ENCODE measurements around the gene ALDH3A1. TPM values are rescaled to one million over a fixed set of nuclear protein-coding genes. Genes with fewer than 3 reads are reported as not detected.

ALDH3A1 gene
- total and polyA plus RNA-seq, 2 donors (not counting 3 experiments of a cell fraction or from before 2014, with no cell fraction given), result 0.11 to 1.2 TPM

- H3K36me3 ChIP-seq (ENCODE audit: control insufficient read depth in 2 of 2, extremely low read depth in 1 of 2, insufficient read depth in 2 of 2, low read length in 2 of 2), result no peaks in the 10 kb centered on the region
- H3K27ac ChIP-seq (ENCODE audit: insufficient read depth, low read depth, low read length), result no peak overlapping the region
- no peak overlapping the region for H3K4me3 ChIP-seq (replicated peaks in 1 of 3; ENCODE audit: insufficient read depth in 1 of 3, low read depth in 1 of 3, low read length in 3 of 3)
- POLR2A ChIA-PET, result no interaction called here
- H3K4me1 ChIP-seq (ENCODE audit: control insufficient read depth, extremely low read depth, insufficient read depth, low read length), result no peaks in the 10 kb centered on the region
- no peak for TF ChIP-seq MAX (IDR thresholded peaks at IDR 0.05; ENCODE audit: insufficient read depth, insufficient read length)
- no peaks in the 10 kb centered on the region for H4K20me1 ChIP-seq (replicated peaks; ENCODE audit: control insufficient read depth, extremely low read depth, insufficient read depth, low read length)
- BruUV-seq (replicated peaks), result no TSS peak
- no peaks in the 10 kb centered on the region for H3K79me2 ChIP-seq (ENCODE audit: control insufficient read depth, insufficient read depth, low read length)
- no peak overlapping the region for H3K4me2 ChIP-seq (ENCODE audit: insufficient read depth, low read length)
- H3K9me3 ChIP-seq (replicated peaks; ENCODE audit: control insufficient read depth, insufficient read depth, low read length), result no peaks in the 10 kb centered on the region
- dilution Hi-C loops (cut with MboI; ENCODE audit: extremely low pct_ligation_motif_present, low sequenced_read_pairs) (no loop called here), intact Hi-C loops (cut with micrococcal nuclease) (no loop called here)
- CTCF ChIA-PET, result interaction anchor here (3.8 kb wide), 1 partner anchor 9 kb away, joined by 11 read pairs; no protein-coding TSS in a partner anchor
- H3K9ac ChIP-seq (replicated peaks; ENCODE audit: extremely low read depth, insufficient read depth, low read length), result no peak overlapping the region
- no peaks in the 10 kb centered on the region for H3K27me3 ChIP-seq (ENCODE audit: control insufficient read depth in 2 of 2, insufficient read depth in 2 of 2, low read length in 2 of 2)
- no peaks in the 10 kb centered on the region for H3K9me1 ChIP-seq (replicated peaks; ENCODE audit: control insufficient read depth, extremely low read depth, insufficient read depth, low read length)
- H2AFZ ChIP-seq (ENCODE audit: low read depth, low read length), result no peak overlapping the region
- no peak for FAIRE-seq
- no peak for DNase-seq (ENCODE audit: low read depth, low spot score)
Measured at GRCh38 chr17:19736071-19736470, 12.0 kb downstream of the ALDH3A1 start.

GRCh38 chr17:19733953-19734526, 14.1 kb downstream of the ALDH3A1 start:
- CTCF ChIA-PET, result interaction anchor here (1.3 to 3.8 kb wide), 2 partner anchors 11 to 28 kb away, joined by 6 to 11 read pairs; no protein-coding TSS in a partner anchor

More at GRCh38 chr17:19733953-19734526, 14.1 kb downstream of the ALDH3A1 start:
- Histone ChIP-seq H3K4me3 (replicated peaks in 1 of 3; ENCODE audit: insufficient read depth in 1 of 3, low read depth in 1 of 3, low read length in 3 of 3) (no peak overlapping the region), H3K9ac (replicated peaks; ENCODE audit: extremely low read depth, insufficient read depth, low read length) (no peak overlapping the region), H3K4me2 (ENCODE audit: insufficient read depth, low read length) (no peak overlapping the region), H3K9me3 (replicated peaks; ENCODE audit: control insufficient read depth, insufficient read depth, low read length) (no peaks in the 10 kb centered on the region), H3K79me2 (ENCODE audit: control insufficient read depth, insufficient read depth, low read length) (no peaks in the 10 kb centered on the region), H4K20me1 (replicated peaks; ENCODE audit: control insufficient read depth, extremely low read depth, insufficient read depth, low read length) (no peaks in the 10 kb centered on the region), H2AFZ (ENCODE audit: low read depth, low read length) (no peak overlapping the region), H3K27ac (ENCODE audit: insufficient read depth, low read depth, low read length) (no peak overlapping the region), H3K27me3 (ENCODE audit: control insufficient read depth in 2 of 2, insufficient read depth in 2 of 2, low read length in 2 of 2) (no peaks in the 10 kb centered on the region), H3K36me3 (ENCODE audit: control insufficient read depth in 2 of 2, extremely low read depth in 1 of 2, insufficient read depth in 2 of 2, low read length in 2 of 2) (no peaks in the 10 kb centered on the region), H3K4me1 (ENCODE audit: control insufficient read depth, extremely low read depth, insufficient read depth, low read length) (no peaks in the 10 kb centered on the region), H3K9me1 (replicated peaks; ENCODE audit: control insufficient read depth, extremely low read depth, insufficient read depth, low read length) (no peaks in the 10 kb centered on the region)
- DNase-seq (ENCODE audit: low read depth, low spot score), result no peak
- dilution Hi-C loops (cut with MboI; ENCODE audit: extremely low pct_ligation_motif_present, low sequenced_read_pairs) (no loop called here), intact Hi-C loops (cut with micrococcal nuclease) (no loop called here)
- no TSS peak for BruUV-seq (replicated peaks)
- no peak for FAIRE-seq
- no peak for TF ChIP-seq MYC (IDR thresholded peaks at IDR 0.05; ENCODE audit: low read depth, low read length)
- TF ChIP-seq EZH2 (IDR thresholded peaks at IDR 0.05; ENCODE audit: borderline replicate concordance, low read depth, low read length, severe bottlenecking), result no peak
- TF ChIP-seq POLR2AphosphoS5 (IDR thresholded peaks at IDR 0.05; ENCODE audit: insufficient read depth, low read depth, low read length), result no peak
- TF ChIP-seq CTCF (IDR thresholded peaks at IDR 0.05; ENCODE audit: extremely low read depth in 1 of 2, insufficient read depth in 1 of 2, low read depth in 1 of 2, low read length in 2 of 2), result no peak
- no peak for TF ChIP-seq JUN (IDR thresholded peaks at IDR 0.05; ENCODE audit: borderline replicate concordance, insufficient read depth, insufficient read length, low read depth)
- no peak for TF ChIP-seq FOS (IDR thresholded peaks at IDR 0.05; ENCODE audit: borderline replicate concordance, insufficient read depth, low read length)
- TF ChIP-seq POLR2A (IDR thresholded peaks at IDR 0.05; ENCODE audit: low read depth, low read length), result no peak
- TF ChIP-seq MAX (IDR thresholded peaks at IDR 0.05; ENCODE audit: insufficient read depth, insufficient read length), result no peak
- TF ChIP-seq GATA2 (IDR thresholded peaks at IDR 0.05; ENCODE audit: insufficient read depth, insufficient read length, low read depth, low read length), result no peak
- POLR2A ChIA-PET, result no interaction called here

All from endothelial cell of umbilical vein (primary cell).